ENCODE measurements around the gene GPX3. TPM values are rescaled to one million over a fixed set of nuclear protein-coding genes. Genes with fewer than 3 reads are reported as not detected.

The GPX3 gene
- total and polyA plus RNA-seq, 8 donors: 70.5 to 828 (median 302) TPM

GRCh38 chr5:151017897-151018296 is 2.5 kb upstream of the GPX3 start:
- DNase-seq: no peak
- intact Hi-C loops (cut with DNase I; ENCODE audit: low total_unique reads): no loop called here
- 81 to 88% (median 86%) methylated on average over 2 of the region's 2 CpGs for WGBS, 5 donors
- Histone ChIP-seq H3K4me1 (peaks cover 0 to 51% (median 27%) of the 10 kb centered on the region in 4 donors), H3K9me3 (no peaks in the 10 kb centered on the region), H3K36me3 (peaks cover 0 to 8% (median 3%) of the 10 kb centered on the region in 4 donors), H3K4me3 (no peak overlapping the region), H3K27ac (no peak overlapping the region), H3K27me3 (no peaks in the 10 kb centered on the region)
- TF ChIP-seq POLR2AphosphoS5 (IDR thresholded peaks at IDR 0.05) (no peak), EP300 (IDR thresholded peaks at IDR 0.05) (no peak), POLR2A (IDR thresholded peaks at IDR 0.05) (no peak)
- TF ChIP-seq, protein P1, sequence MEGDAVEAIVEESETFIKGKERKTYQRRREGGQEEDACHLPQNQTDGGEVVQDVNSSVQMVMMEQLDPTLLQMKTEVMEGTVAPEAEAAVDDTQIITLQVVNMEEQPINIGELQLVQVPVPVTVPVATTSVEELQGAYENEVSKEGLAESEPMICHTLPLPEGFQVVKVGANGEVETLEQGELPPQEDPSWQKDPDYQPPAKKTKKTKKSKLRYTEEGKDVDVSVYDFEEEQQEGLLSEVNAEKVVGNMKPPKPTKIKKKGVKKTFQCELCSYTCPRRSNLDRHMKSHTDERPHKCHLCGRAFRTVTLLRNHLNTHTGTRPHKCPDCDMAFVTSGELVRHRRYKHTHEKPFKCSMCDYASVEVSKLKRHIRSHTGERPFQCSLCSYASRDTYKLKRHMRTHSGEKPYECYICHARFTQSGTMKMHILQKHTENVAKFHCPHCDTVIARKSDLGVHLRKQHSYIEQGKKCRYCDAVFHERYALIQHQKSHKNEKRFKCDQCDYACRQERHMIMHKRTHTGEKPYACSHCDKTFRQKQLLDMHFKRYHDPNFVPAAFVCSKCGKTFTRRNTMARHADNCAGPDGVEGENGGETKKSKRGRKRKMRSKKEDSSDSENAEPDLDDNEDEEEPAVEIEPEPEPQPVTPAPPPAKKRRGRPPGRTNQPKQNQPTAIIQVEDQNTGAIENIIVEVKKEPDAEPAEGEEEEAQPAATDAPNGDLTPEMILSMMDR (IDR thresholded peaks at IDR 0.05): no peak

DNA sequence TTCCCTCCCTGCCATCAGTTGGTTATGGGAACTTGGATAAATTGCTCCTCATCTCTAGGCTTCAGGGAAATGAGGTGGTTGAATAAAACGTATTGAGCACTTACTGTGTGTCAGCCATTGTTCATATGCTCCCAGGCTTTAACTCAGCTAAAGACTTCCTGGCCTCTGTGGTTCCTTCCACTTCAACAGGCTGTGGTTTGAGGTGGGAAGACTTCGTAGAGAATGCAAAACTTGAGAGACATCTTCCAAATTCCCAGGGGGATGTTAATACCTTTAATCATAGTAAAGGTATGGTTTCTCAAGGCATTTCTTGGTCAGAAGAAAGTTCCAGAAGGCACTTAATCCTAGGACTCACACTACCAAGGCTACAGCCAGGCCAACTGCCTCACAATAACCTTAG is 1.5 kb upstream of the GPX3 start:
- intact Hi-C loops (cut with DNase I; ENCODE audit: low total_unique reads): no loop called here
- H3K36me3 ChIP-seq: peaks cover 0 to 9% (median 4%) of the 10 kb centered on the region in 4 donors
- H3K4me3 ChIP-seq: no peak overlapping the region
- no peaks in the 10 kb centered on the region for H3K27me3 ChIP-seq
- WGBS, 5 donors: 65 to 87% (median 74%) methylated on average over 2 of the region's 2 CpGs
- H3K9me3 ChIP-seq: no peaks in the 10 kb centered on the region
- H3K27ac ChIP-seq: no peak overlapping the region
- peaks cover 2 to 60% (median 37%) of the 10 kb centered on the region in 4 donors for H3K4me1 ChIP-seq
- TF ChIP-seq POLR2A (IDR thresholded peaks at IDR 0.05): no peak
- TF ChIP-seq POLR2AphosphoS5 (IDR thresholded peaks at IDR 0.05): no peak
- no peak for DNase-seq

GRCh38 chr5:151019331-151019730 is 1.1 kb upstream of the GPX3 start:
- 65 to 85% (median 74%) methylated on average over 2 of the region's 2 CpGs for WGBS, 5 donors
- H3K27ac ChIP-seq: peak overlapping the region in 2 of 5 donors; percentile 87 to 88
- intact Hi-C loops (cut with DNase I; ENCODE audit: low total_unique reads): no loop called here

GRCh38 chr5:151021746-151022145 is 1.4 kb downstream of the GPX3 start:
- Histone ChIP-seq H3K4me1 (peaks cover 28 to 76% (median 64%) of the 10 kb centered on the region in 4 donors), H3K4me3 (peak overlapping the region; percentile 66 to 77 (median 69)), H3K27me3 (no peaks in the 10 kb centered on the region), H3K9me3 (no peaks in the 10 kb centered on the region), H3K27ac (peak overlapping the region; percentile 68 to 88 (median 84)), H3K36me3 (peaks cover 14 to 38% (median 22%) of the 10 kb centered on the region in 4 donors)
- 73 to 91% (median 82%) methylated on average over 6 of the region's 6 CpGs for WGBS, 5 donors
- intact Hi-C loops (cut with DNase I; ENCODE audit: low total_unique reads): no loop called here
- no peak for DNase-seq
- TF ChIP-seq EP300 (IDR thresholded peaks at IDR 0.05): no peak
- no peak for TF ChIP-seq POLR2A (IDR thresholded peaks at IDR 0.05)
- TF ChIP-seq, protein P1 (IDR thresholded peaks at IDR 0.05): no peak
- no peak for TF ChIP-seq POLR2AphosphoS5 (IDR thresholded peaks at IDR 0.05)

More at GRCh38 chr5:151019331-151019730, 1.1 kb upstream of the GPX3 start:
- Histone ChIP-seq H3K4me3 (no peak overlapping the region), H3K9me3 (no peaks in the 10 kb centered on the region), H3K27me3 (no peaks in the 10 kb centered on the region), H3K4me1 (peaks cover 6 to 65% (median 42%) of the 10 kb centered on the region in 4 donors), H3K36me3 (peaks cover 0 to 14% (median 4%) of the 10 kb centered on the region in 4 donors)
- DNase-seq: no peak
- TF ChIP-seq POLR2AphosphoS5 (IDR thresholded peaks at IDR 0.05) (no peak), EP300 (IDR thresholded peaks at IDR 0.05) (no peak), POLR2A (IDR thresholded peaks at IDR 0.05) (no peak)
- TF ChIP-seq, protein P1 (IDR thresholded peaks at IDR 0.05): no peak

DNA sequence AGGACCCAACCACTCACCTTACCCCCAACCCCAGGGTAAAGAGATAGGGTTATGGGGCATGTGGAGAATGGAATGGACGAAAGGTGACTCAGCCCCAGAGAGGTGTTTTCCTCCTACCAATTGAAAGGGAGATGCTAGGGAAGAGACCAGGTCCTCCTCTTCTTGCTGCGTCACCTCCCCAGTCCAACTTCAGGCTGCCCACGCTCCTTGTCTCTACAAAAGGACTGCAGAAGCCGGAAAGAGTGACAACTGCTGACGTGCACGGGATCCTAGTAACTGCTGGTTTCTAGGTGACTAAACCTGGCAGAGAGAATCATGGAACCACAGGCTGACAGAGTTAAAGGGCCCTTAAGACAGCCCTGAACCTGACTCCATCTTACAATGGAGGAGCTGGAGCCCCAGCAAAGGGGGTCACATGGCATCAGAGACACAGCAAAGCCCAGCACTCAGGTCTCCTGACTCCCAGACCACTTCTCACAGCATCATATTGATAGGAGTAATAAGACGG is 2.2 kb downstream of the GPX3 start:
- TF ChIP-seq EP300 (IDR thresholded peaks at IDR 0.05) (no peak), POLR2AphosphoS5 (IDR thresholded peaks at IDR 0.05) (peak in 1 of 3 donors; percentile 37)
- DNase-seq: no peak
- peaks cover 28 to 84% (median 68%) of the 10 kb centered on the region in 4 donors for H3K4me1 ChIP-seq
- WGBS, 5 donors: 61 to 86% (median 72%) methylated on average over 7 of the region's 7 CpGs
- H3K9me3 ChIP-seq: no peaks in the 10 kb centered on the region
- peaks cover 18 to 47% (median 30%) of the 10 kb centered on the region in 4 donors for H3K36me3 ChIP-seq
- peak overlapping the region; percentile 66 to 77 (median 69) for H3K4me3 ChIP-seq
- intact Hi-C loops (cut with DNase I; ENCODE audit: low total_unique reads): no loop called here
- peak overlapping the region; percentile 62 to 88 (median 84) for H3K27ac ChIP-seq
- H3K27me3 ChIP-seq: no peaks in the 10 kb centered on the region

All from stomach (tissue), 9 donors.